ENCODE measurements around the gene MYH10.
"Not testable (repeated sequence)": the region's sequence is repeated elsewhere in the genome, so short reads cannot be mapped to it uniquely, and the experiment has no call there.

MYH10 gene

DNA sequence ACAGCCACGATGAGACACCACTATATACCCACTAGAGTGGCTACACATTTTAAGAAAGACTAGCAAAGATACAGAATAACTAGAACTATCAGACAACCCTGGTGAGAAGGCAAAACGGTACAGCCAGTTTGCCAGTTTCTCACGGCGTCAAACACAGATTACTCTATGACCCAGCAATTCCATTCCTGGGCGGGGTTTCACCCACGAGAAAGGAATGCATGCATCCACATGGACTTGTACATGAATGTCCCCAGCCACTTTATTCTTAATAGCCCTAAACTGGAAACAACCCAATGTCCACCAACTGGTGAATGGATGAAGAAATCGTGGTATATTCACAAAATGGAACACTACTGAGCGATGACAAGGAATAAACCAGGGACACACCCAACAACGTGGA is 74.5 kb downstream of the MYH10 start:
- DNase-seq (ENCODE audit: low read depth in 2 of 2), result no peak

DNA sequence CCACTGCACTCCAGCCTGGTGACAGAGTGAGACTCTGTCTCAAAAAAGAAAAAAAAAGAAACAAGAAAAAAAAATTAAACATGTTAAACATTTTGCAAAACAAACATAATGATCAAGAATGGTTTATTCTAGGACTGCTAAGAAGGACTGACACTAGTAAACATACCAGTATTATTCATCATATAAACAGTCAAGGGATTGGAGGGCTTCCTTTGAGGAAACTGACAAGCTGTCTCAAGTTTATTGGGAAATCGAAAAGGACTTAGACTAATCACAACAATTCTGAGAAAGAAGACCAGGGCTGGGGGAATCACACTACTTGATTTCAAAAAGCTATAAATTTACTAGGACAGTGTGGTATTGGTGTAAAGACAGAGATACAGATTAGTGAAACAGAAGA is 75.5 kb downstream of the MYH10 start:
- no peak for DNase-seq (ENCODE audit: low read depth in 2 of 2)

DNA sequence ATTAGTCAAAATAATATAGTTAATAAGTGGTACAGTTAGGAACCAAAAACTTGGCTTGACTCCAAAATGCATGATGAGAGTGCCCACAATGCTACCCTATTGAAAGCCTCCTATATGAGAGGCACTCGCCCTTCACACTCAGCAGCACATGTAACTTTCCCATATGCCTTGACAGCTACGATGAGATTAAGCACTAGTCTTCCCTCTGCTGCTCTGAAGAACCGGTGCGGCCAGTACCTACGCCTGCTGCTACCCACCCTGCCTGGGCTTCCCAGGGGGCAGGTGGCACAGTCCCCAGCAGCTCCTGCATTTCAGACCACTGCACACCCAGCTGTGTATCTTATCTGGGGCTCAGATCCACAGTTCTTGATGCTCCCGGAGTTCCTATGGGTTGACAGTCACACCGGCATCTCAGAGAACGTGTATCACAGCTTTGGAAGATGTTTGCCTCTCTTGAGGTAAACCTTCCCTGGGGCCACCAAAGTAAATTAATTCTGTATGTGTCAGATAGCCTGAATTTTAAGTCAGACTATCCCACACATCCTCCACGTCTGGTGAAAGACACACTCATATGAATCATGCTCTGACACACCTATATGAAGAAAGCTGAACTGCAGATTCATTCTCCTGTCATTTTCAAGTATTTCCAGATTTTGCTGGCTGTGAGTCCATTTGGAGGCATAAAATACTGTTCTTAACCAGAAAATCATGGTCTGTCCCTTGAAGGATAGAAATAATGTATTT is 77.8 kb downstream of the MYH10 start:
- DNase-seq (ENCODE audit: low read depth in 2 of 2), result no peak

DNA sequence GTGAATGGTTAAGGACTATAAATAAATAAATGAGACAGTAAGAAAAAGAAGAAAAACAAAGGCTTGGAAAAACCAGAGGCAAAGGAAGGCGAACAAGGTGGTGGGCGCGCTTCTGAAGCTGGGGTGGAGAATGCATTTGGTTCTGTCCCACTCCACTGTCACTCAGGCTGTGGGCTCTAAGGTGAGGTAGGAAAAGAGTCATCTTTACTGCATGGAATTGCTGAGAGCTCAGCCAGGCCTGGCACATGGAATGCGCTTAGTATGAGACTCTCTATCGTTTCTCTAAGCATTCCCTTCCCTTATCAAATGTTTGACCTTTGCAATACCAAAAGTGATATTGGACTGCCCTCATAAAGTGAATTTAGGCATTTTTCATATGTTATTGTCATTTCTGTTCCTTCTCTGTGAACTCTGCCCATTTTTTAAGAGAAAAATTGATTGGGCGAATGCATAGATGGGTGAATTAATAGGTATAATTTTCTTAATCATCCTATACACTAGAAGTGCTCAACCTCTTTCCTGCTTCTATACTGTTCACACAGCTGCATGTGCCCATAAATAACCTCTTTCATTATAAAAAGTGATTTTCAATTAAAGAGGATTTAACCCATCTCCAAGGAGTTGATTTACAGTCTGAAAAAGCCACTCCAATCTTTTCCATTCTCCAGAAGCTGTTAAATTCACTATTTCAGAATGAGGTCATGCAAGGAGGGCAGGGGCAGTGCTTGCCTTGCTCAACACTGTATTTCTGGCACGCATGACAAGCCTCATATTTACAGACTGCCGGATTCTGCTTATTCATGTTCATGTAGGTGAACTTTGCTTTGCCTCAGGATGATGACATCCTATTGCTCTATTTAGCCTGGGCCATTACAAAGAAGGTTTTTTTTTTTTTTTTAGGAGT is 87.7 kb downstream of the MYH10 start:
- DNase-seq (ENCODE audit: low read depth in 2 of 2), result no peak

DNA sequence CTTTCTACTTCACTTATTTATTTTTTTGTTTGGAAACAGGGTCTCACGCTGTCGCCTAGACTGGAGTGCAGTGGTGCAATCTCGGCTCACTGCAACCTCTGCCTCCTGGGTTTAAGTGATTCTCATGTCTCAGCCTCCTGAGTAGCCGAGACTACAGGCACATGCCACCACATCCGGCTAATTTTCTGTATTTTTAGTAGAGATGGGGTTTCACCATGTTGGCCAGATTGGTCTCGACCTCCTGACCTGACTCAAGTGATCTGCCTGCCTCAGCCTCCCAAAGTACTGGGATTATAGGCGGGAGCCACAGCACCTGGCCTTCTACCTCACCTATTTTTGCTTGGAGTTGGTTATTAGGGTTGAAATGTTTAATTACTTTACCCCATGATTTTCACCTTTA is 90.5 kb downstream of the MYH10 start:
- not testable (repeated sequence) for DNase-seq (ENCODE audit: low read depth in 2 of 2)

DNA sequence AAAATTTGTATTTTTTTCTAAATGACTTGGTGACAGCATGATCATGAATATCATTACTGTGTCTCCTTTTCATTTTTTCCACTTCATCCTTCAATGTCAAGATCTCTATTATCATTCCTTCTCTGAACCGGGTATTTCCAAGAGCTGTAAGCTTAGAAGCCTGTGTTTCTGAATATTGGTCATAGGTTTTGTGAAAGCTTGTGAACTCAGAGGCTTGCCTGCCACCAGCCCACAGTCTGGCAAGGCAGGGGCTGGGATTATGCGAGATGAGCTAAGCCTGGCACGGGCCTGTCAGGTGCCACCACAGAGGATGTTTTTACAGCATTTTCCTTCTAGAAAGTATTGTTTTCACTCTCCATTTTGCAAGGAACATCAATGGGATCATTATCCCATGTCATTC is 92.8 kb downstream of the MYH10 start:
- DNase-seq (ENCODE audit: low read depth in 2 of 2), result no peak

DNA sequence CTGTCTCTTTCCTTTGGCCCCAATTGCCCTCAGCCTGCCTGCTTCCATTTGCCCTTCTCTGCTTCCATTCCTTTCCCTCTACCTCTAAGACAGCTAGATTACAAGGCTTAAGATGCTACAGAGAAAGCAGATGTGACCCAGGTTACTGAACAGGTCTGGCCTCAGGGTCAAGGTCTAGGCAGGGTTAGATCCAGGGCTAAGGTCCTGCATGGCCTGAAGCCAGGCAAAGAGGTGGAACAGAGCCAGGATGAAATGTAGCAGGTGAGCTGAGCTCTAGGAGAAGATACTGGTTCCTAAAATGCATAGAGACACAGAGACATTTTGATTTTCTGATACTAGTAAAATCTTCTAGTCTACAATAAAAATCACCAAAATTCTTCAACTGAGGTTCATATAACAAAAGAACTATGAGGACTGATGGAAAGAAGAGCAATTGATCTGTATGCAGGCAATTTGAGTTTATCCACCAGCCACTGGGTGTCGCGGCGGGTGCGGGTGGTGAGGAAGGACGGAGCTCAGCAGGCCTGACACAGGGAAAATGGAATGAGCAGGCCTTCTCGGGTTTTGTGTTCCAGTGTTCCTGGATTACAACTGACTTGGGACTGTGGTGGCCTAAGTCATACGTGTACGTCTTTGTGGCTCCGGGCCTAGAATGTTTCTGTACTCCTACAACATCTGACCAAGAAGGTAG is 95.9 kb downstream of the MYH10 start:
- DNase-seq (ENCODE audit: low read depth in 2 of 2), result no peak

DNA sequence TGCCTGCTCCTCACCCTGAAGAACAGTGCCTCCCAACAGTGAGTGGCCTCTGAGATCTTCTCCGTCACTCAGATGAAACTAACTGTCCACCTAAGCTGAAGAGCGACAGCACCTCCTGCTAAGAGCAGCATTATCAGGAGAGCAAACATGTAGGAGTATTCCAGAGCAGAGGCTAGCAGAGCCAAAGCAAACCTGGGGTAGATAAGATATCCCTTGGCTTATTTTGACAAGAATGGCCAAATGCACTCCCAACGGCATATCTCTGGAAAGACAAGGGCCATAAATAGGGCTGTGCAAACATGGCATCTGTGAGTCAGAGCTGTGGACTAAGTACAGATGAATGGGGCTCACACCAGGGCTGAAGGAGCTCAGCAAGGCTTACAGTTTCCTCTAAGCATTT is 98.5 kb downstream of the MYH10 start:
- no peak for DNase-seq (ENCODE audit: low read depth in 2 of 2)

DNA sequence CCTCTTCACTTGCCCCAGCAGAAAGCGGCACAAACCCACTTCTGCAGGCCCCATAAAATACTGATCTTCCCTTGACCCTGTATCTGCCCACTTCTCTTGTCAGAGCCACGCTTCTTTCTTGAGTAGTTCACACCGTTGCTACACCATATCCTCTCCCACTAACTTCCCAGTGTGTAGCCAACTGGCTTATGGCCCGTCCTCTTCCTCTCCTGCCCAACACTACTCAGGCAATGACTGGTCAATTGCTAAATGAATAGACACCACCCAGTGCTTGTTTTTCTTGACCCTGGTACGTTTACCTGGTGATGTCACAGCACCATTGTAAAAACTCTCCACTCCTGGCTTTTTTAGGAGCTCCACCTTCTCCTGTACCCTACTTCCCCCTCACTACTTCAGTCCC is 107.9 kb downstream of the MYH10 start:
- no peak for DNase-seq (ENCODE audit: low read depth in 2 of 2)

DNA sequence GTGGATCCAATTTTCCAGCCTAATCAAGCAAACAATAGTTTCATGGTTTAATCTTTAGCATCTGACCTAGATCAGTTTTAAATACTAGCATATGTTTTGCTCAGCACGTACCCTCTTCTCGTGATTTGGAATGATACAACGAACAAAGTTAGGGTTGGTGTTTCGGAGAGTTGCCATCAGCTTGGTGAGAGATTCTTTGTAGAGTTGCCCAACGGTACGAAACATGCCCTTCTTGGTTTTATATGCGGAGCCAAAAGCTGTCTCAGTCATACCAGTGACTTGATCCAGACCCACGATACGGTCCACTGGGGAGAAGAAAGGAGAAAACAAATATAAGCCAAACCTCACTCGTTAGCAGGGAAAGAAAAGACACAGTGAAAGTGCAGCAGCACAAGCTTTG is 109.5 kb downstream of the MYH10 start:
- DNase-seq (ENCODE audit: low read depth in 2 of 2), result no peak

DNA sequence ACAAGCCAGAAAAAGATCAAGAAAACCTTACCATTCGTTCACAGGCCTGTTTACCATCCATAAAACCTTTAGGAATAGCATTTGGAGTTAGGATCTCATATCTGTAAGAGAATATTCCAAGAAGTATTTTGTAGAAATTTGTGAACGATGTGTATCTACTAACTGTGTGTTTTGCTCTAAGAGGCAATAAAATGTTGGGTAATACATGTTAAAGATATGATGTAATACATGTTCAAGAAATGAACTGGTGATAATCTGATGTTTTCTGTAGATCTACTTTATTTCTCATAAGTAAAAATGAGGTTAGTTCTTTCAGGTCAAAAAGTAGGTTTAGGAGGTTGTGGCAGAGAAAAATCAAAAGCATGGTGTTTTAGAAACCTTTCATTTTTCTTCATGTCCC is 111.7 kb downstream of the MYH10 start:
- DNase-seq (ENCODE audit: low read depth in 2 of 2), result no peak

DNA sequence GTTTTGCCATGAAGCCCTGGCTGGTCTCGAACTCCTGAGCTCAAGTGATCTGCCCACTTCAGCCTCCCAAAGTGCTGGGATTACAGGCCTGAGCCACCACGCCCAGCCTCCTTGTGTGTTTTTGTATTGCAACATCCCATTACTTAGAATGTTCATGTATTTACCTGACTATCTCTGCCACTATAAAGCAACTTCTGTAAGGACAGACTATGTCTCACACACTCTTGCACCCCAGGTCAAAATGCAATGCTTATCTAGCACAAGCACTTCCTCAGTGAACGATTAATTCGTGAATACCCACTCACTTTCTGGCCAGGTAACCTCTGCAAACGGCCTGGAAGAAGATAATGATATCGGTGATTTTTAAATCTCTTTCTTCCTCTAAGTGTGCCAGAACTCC is 112.2 kb downstream of the MYH10 start:
- DNase-seq (ENCODE audit: low read depth in 2 of 2), result no peak

DNA sequence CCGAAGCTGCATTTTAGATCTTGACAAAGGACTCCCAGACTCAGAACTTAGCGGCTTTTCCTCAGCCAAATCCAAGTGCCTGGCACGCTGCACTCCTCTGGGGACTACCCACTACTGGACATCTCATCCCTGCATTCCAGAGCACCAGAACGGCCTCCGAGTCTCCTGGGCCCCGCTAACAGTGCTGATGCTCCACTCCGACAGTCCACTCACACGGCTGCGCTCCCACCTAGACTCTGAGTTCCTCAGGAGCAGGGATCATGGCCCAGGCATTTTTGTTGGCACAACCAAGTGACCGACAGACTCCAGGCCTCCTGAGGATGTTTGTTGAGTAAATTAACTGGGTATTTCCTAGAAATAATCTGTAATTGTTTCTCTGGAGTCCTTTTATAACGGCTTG is 115.7 kb downstream of the MYH10 start:
- DNase-seq (ENCODE audit: low read depth in 2 of 2), result no peak

DNA sequence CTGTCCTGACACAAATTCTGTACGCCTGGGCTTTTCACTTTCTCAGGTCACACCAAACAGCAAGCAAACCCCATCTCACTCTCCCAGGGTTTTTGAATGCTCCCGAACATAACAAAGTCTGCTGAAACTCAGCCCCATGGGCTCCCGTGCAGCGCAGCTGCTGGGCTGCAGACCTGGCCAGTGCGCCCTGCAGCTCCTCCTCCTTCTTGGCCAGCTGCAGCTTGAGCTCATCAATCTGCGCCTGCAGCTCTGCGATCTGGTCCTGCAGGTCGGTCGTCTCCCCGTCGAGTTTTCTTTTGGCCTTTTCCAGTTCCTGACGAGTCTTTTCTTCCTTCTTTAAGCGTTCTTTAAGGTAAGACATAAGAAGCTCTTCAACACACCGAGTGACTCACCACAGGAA is 124.4 kb downstream of the MYH10 start:
- no peak for DNase-seq (ENCODE audit: low read depth in 2 of 2)

DNA sequence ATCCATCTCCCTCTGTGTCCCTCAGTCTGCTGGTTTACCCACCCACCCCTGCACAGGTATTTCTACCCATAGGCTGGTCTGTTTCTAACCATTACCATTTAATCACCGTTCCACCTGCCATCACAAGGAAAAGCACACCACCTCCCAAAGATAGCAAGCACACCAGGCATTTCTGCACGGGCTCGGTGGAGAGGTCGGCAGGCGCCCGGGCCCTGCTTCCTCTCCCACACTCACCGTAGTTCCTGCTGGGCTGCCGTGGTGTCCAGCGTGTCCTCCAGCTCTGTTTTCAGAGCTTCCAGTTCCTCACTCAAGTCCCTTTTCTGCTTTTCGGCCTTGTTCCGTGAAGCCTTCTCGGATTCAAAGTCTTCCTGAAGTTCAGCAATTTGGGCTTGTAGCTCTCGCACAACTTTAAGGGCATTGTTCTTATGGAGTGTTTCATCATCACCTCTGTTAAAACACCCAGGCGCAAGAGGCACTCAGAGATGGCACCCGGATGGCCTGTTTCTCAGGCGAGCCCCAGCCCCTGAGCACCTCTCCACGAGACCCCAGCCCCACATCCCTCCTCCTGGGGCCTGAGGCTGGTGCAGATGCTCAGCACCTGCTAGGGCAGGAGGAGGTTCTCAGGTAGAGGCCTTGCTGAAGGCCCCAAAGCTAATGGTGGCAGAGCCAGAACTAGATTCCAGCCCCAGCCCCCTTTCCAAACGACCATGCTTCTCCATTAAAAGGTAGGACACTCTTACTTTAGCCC is 125.9 kb downstream of the MYH10 start:
- DNase-seq (ENCODE audit: low read depth in 2 of 2), result no peak

DNA sequence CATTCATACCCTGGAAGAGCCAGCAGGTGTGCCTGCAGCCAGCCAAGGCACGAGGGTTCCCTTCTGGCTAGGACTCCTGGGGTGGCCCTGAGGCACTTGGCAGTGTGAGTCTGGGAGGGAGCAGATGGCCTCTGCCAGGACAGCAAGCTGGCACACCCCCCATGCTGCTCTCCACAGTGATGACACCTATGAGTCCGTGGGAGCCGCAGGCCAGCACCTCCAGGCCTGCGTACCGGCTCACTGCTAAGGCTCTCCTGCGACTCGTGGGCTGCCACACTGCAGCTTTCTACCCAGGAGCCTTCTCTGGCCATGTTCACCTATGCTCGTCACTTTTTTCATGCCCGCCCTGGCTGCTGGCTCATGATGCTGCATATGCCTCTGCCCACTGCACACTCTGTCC is 126.7 kb downstream of the MYH10 start:
- no peak for DNase-seq (ENCODE audit: low read depth in 2 of 2)

DNA sequence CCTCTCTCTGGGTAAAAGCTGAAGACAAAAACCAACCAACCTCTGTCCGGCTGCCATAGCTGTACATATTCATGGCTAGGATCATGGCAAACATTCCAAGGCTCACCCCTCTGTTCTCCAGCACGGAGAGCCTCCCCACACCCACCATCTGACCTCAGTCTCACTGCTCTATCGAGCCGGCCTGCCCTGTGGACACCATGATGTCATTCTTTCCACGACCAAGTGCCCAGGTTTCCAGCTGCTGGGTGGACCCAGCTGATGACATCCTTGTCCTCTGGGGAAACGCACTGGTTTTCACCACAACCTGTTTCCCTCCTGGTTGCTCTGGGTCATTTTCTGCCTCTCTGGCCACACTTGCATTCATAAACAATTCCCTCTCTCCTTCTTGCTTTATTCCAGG is 127.2 kb downstream of the MYH10 start:
- no peak for DNase-seq (ENCODE audit: low read depth in 2 of 2)

DNA sequence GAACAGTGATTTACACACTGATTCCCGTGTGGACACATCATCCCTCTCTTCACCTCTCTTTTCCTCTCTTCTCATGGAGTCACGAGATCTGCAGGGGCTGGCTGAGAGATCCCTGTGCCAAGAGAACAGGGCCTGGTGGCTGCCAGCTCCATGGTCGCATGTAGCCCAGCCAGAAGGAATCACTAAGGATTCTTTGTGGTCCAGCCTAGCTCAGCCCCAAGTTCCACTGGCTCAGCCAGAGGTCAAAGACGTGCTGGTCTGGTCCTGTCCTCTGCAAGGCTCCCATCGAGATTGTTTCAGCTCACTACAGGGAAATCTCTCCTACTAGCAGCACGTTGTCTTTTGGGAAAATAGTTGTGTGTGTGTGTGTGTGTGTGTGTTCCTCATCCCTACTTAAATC is 128.4 kb downstream of the MYH10 start:
- no peak for DNase-seq (ENCODE audit: low read depth in 2 of 2)

DNA sequence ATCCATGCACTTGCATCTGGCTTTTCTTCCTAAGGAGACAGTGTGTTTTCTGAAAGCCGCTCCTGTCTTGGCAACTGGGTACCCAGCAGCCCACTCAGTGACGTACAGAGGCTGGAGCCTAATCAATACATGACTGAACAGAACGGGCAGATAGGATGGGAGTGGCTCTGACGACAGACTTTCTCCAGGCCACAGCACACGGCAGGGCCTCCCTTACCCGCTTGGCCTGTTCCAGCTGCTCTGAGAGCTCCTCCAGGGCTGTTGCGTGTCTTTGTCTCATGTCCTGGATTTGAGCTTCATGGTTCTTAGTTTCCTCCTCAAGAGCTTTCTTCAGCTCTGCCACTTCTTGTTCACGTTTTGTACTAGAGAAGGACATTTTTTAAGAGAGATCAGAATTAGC is 129.9 kb downstream of the MYH10 start:
- no peak for DNase-seq (ENCODE audit: low read depth in 2 of 2)

DNA sequence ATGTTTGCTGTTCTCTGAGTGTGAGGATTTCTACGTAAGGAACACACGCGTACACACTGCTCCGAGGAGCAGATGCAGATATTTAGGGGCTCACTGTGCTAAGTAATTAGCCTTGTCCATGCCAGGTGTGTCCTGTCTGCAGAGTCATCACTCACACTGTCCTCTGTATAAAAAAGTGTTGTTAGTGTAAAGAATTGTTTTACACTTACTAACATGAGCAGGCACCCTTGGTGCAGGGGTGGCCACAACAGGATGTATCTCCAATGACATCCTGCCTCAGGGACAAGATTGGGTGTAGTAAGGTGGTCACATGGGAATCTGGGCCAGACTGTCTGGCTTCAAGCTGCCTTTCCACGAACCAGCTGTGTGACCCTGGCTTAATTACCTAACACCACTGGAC is 130.9 kb downstream of the MYH10 start:
- DNase-seq (ENCODE audit: low read depth in 2 of 2), result no peak

DNA sequence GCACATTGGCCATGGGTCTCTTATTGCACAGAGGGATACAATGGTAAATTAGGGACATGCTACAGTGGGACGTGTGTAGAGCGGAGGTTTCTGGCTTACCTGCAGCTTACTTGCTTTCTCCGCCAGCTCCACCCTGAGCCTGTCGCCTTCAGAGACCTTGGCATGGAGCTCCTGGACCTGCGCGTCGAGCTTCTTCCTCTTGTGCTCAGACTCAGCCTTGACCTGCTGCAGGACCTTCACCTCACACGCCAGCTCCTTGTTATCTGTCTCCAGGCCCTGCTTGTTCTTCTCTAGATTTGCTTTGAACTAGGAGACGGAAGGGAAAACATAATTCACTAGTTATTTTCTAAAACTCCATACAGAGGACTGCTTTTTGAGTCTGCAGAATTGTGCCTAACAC is 131.4 kb downstream of the MYH10 start:
- DNase-seq (ENCODE audit: low read depth in 2 of 2), result no peak

DNA sequence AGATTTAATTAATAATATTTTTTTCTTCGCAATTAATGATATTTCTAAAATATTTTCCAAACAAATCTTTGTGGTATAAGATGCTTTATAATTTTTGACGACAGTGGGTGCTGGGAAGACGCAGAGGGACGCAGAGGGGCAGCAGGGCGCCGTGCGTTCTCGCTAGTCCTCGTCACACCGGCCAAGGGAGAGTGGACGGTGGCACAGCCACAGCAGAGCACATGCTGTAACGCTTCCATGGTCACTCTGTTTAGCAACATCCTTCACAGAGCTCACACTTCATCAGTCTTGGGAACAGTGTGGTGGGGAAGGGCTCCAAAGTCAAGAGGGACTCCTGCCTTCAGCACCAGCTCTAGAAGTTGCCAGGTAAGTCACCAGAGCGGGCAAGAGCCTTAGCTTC is 134.4 kb downstream of the MYH10 start:
- no peak for DNase-seq (ENCODE audit: low read depth in 2 of 2)
